H1 (cell line): ENCODE results near the gene OR51S1.

Experiments used
- BACH1 ChIP-seq: IDR thresholded peaks from 2 replicates; pipeline ENCODE4 v1.6.1; 2012; ENCODE audit warnings: low read length, improper control_type of control experiment
- CREB1 ChIP-seq: IDR thresholded peaks from 2 replicates; pipeline ENCODE4 v1.6.1; 2012; ENCODE audit warnings: inconsistent platforms
- CTCF ChIP-seq, 3 experiments: IDR thresholded peaks; 1 replicate in 2 of 3; 2 replicates in 1 of 3; pipeline versions ENCODE4 v1.5.1 to v1.6.1; 2011; ENCODE audit warnings: low read length in 3 of 3, mild to moderate bottlenecking in 3 of 3, inconsistent platforms in 2 of 3, low read depth in 1 of 3, moderate library complexity in 1 of 3; ENCODE audit not compliant: insufficient read depth in 1 of 3; ENCODE audit errors: control extremely low read depth in 1 of 3
- EP300 ChIP-seq, 2 experiments: IDR thresholded peaks; 1 replicate in 1 of 2; 2 replicates in 1 of 2; pipeline ENCODE4 v1.6.1; 2011 to 2012; ENCODE audit warnings: low read depth in 2 of 2, low read length in 2 of 2, mild to moderate bottlenecking in 2 of 2, borderline replicate concordance in 1 of 2, inconsistent platforms in 1 of 2, moderate library complexity in 1 of 2
- EZH2 ChIP-seq: fragments of 200-600 bp; sonication (generic); IDR thresholded peaks from 2 replicates; pipeline ENCODE4 v1.7.1; 2012; ENCODE audit warnings: low read depth, mild to moderate bottlenecking, moderate library complexity, low read length, inconsistent platforms; ENCODE audit not compliant: severe bottlenecking
- HDAC2 ChIP-seq, 2 experiments: fragments of 300-600 bp in 1 of 2; sonication (generic) in 1 of 2; IDR thresholded peaks; 2 replicates each; pipeline ENCODE4 v1.6.1; 2011 to 2012; ENCODE audit warnings: low read depth in 2 of 2, low read length in 2 of 2, mild to moderate bottlenecking in 2 of 2, moderate library complexity in 2 of 2, borderline replicate concordance in 1 of 2, inconsistent platforms in 1 of 2
- HDAC6 ChIP-seq: IDR thresholded peaks from one replicate; pipeline ENCODE4 v1.7.1; 2012; ENCODE audit warnings: low read depth, mild to moderate bottlenecking, inconsistent platforms, low read length, moderate library complexity
- KDM1A ChIP-seq: fragments of 200-600, 300-600 bp; sonication (generic); IDR thresholded peaks from 2 replicates; pipeline ENCODE4 v1.7.1; 2016; ENCODE audit warnings: mild to moderate bottlenecking, low read length, borderline replicate concordance
- MAFK ChIP-seq: IDR thresholded peaks from 2 replicates; pipeline ENCODE4 v1.6.1; 2012; ENCODE audit warnings: low read depth, mild to moderate bottlenecking, improper control_type of control experiment, low read length
- RBBP5 ChIP-seq: IDR thresholded peaks from 2 replicates; pipeline ENCODE4 v1.7.1; 2012; ENCODE audit warnings: low read depth, mild to moderate bottlenecking, inconsistent platforms, low read length, moderate library complexity, borderline replicate concordance
- RXRA ChIP-seq: IDR thresholded peaks from 2 replicates; pipeline ENCODE4 v1.6.1; 2011; ENCODE audit warnings: low read depth, mild to moderate bottlenecking, low read length, moderate library complexity; ENCODE audit not compliant: insufficient read depth
- YY1 ChIP-seq: IDR thresholded peaks from 2 replicates; pipeline ENCODE4 v1.6.1; 2011; ENCODE audit warnings: low read depth, mild to moderate bottlenecking, low read length
- ZNF274 ChIP-seq: IDR thresholded peaks from 2 replicates; pipeline ENCODE4 v1.7.0; 2012; ENCODE audit warnings: low read length, borderline replicate concordance; ENCODE audit errors: extremely low read depth

DNA sequence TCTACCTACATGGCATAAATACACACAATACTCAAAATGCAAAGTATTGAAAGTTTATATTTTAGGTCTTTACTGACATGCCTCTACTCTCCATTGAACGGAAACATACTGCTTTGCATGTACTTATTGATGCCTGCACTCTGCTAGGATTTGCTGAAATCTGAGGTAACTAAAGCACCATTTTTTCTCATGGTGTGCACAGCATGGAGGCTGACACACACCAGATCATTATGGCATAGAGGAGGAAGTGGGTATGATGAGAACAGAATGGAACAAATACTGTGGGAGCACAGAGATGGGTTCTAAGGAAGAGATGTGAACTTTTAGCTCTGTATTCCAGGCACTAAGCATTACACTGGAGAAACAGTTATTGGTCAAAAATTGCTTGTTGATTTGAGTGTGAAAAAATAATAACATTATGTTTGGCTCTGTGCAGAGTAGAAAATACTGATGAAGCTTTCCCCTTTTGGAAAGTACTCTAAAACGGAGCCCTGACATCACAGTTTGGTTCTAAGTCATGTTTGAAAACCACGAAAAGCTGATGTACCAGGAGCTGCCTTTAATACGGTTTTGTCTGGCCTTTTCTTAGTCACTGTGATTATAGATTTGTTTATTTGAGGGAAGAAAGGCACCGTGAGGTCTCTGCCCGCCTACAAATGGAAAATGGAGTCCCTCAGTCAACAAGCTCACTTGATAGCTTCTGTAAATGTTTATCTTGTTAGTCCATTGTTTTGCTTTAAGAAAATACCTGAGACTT is 50.4 kb downstream of the OR51S1 start:
- TF ChIP-seq RXRA (no peak), ZNF274 (no peak), CREB1 (no peak), RBBP5 (no peak), BACH1 (no peak), EZH2 (no peak), CTCF (IDR thresholded peaks at IDR 0.05; ENCODE audit: control extremely low read depth in 1 of 3, insufficient read depth in 1 of 3, low read depth in 1 of 3, low read length in 3 of 3) (no peak), MAFK (no peak), EP300 (IDR thresholded peaks at IDR 0.05; ENCODE audit: borderline replicate concordance in 1 of 2, low read depth in 2 of 2, low read length in 2 of 2) (no peak), YY1 (no peak), HDAC6 (no peak), HDAC2 (IDR thresholded peaks at IDR 0.05; ENCODE audit: borderline replicate concordance in 1 of 2, low read depth in 2 of 2, low read length in 2 of 2) (no peak), KDM1A (no peak)
